ENCODE measurements around the gene GPC5.
A peak's percentile ranks its signal among the peaks of the same experiment; 100 is the strongest.

Gene GPC5

GRCh38 chr13:92297971-92298942 lies 899.8 kb downstream of the GPC5 start:
- Histone ChIP-seq H3K79me1 (ENCODE audit: low read length) (no peaks in the 10 kb centered on the region), H2BK5ac (ENCODE audit: low read depth, low read length, poor library complexity) (no peak overlapping the region), H2BK12ac (ENCODE audit: low read length) (peak overlapping the region; percentile 26), H3K79me2 (ENCODE audit: control insufficient read depth, insufficient read depth, low read length, poor library complexity) (no peaks in the 10 kb centered on the region), H3K14ac (ENCODE audit: low read length) (peak overlapping the region; percentile 44), H3K4me3 (ENCODE audit: low read depth, low read length) (no peak overlapping the region), H2AK5ac (ENCODE audit: low read length) (peak overlapping the region; percentile 74), H3K9ac (ENCODE audit: low read length) (no peak overlapping the region), H4K8ac (ENCODE audit: low read depth, low read length) (peak overlapping the region; percentile 47), H2AFZ (ENCODE audit: insufficient read depth, low read length, poor library complexity) (peak overlapping the region; percentile 28), H3K4ac (ENCODE audit: low read depth, low read length) (no peak overlapping the region), H3K4me1 (ENCODE audit: control insufficient read depth in 1 of 2, insufficient read depth in 2 of 2, low read length in 2 of 2) (no peaks in the 10 kb centered on the region), H3K18ac (ENCODE audit: low read length) (no peak overlapping the region), H3K9me3 (ENCODE audit: insufficient read depth, low read depth, low read length) (no peaks in the 10 kb centered on the region), H3K4me2 (ENCODE audit: low read length) (no peak overlapping the region), H3K27ac (ENCODE audit: low read depth, low read length) (no peak overlapping the region), H2BK120ac (ENCODE audit: insufficient read depth, low read length, poor library complexity) (peak overlapping the region; percentile 60), H4K91ac (ENCODE audit: low read depth, low read length) (no peak overlapping the region), H3K36me3 (ENCODE audit: control insufficient read depth in 1 of 2, insufficient read depth in 2 of 2, low read length in 2 of 2) (no peaks in the 10 kb centered on the region), H3K27me3 (ENCODE audit: insufficient read depth, low read length) (no peaks in the 10 kb centered on the region), H3K23ac (ENCODE audit: low read length) (no peak overlapping the region), H4K12ac (ENCODE audit: low read depth, low read length) (peak overlapping the region; percentile 80)
- DNase-seq, result no peak
- WGBS (ENCODE audit: extremely low coverage, insufficient coverage, insufficient read length), result no CpG with 5 or more reads among the region's 22 CpGs

GRCh38 chr13:92300651-92301050 lies 902.2 kb downstream of the GPC5 start:
- Histone ChIP-seq H3K4me3 (ENCODE audit: low read depth, low read length) (no peak overlapping the region), H2AK5ac (ENCODE audit: low read length) (no peak overlapping the region), H3K27ac (ENCODE audit: low read depth, low read length) (no peak overlapping the region), H3K9ac (ENCODE audit: low read length) (no peak overlapping the region), H2AFZ (ENCODE audit: insufficient read depth, low read length, poor library complexity) (no peak overlapping the region), H3K4ac (ENCODE audit: low read depth, low read length) (no peak overlapping the region), H4K8ac (ENCODE audit: low read depth, low read length) (no peak overlapping the region), H3K79me2 (ENCODE audit: control insufficient read depth, insufficient read depth, low read length, poor library complexity) (no peaks in the 10 kb centered on the region), H3K9me3 (ENCODE audit: insufficient read depth, low read depth, low read length) (no peaks in the 10 kb centered on the region), H3K4me1 (ENCODE audit: control insufficient read depth in 1 of 2, insufficient read depth in 2 of 2, low read length in 2 of 2) (no peaks in the 10 kb centered on the region), H3K23ac (ENCODE audit: low read length) (no peak overlapping the region), H2BK120ac (ENCODE audit: insufficient read depth, low read length, poor library complexity) (no peak overlapping the region), H4K91ac (ENCODE audit: low read depth, low read length) (no peak overlapping the region), H4K12ac (ENCODE audit: low read depth, low read length) (no peak overlapping the region), H2BK5ac (ENCODE audit: low read depth, low read length, poor library complexity) (no peak overlapping the region), H3K27me3 (ENCODE audit: insufficient read depth, low read length) (no peaks in the 10 kb centered on the region), H3K14ac (ENCODE audit: low read length) (no peak overlapping the region), H3K18ac (ENCODE audit: low read length) (no peak overlapping the region), H3K4me2 (ENCODE audit: low read length) (no peak overlapping the region), H3K79me1 (ENCODE audit: low read length) (no peaks in the 10 kb centered on the region), H2BK12ac (ENCODE audit: low read length) (no peak overlapping the region), H3K36me3 (ENCODE audit: control insufficient read depth in 1 of 2, insufficient read depth in 2 of 2, low read length in 2 of 2) (no peaks in the 10 kb centered on the region)
- no CpG with 5 or more reads among the region's 1 CpG for WGBS (ENCODE audit: extremely low coverage, insufficient coverage, insufficient read length)
- DNase-seq, result no peak

- Histone ChIP-seq H4K8ac (ENCODE audit: low read depth, low read length) (no peak overlapping the region), H3K79me1 (ENCODE audit: low read length) (no peaks in the 10 kb centered on the region), H2AK5ac (ENCODE audit: low read length) (no peak overlapping the region), H2BK5ac (ENCODE audit: low read depth, low read length, poor library complexity) (no peak overlapping the region), H3K4ac (ENCODE audit: low read depth, low read length) (no peak overlapping the region), H3K4me2 (ENCODE audit: low read length) (no peak overlapping the region), H3K79me2 (ENCODE audit: control insufficient read depth, insufficient read depth, low read length, poor library complexity) (no peaks in the 10 kb centered on the region), H3K9me3 (ENCODE audit: insufficient read depth, low read depth, low read length) (no peaks in the 10 kb centered on the region), H3K36me3 (ENCODE audit: control insufficient read depth in 1 of 2, insufficient read depth in 2 of 2, low read length in 2 of 2) (no peaks in the 10 kb centered on the region), H4K91ac (ENCODE audit: low read depth, low read length) (no peak overlapping the region), H3K18ac (ENCODE audit: low read length) (no peak overlapping the region), H3K4me1 (ENCODE audit: control insufficient read depth in 1 of 2, insufficient read depth in 2 of 2, low read length in 2 of 2) (no peaks in the 10 kb centered on the region), H3K14ac (ENCODE audit: low read length) (no peak overlapping the region), H3K27me3 (ENCODE audit: insufficient read depth, low read length) (no peaks in the 10 kb centered on the region), H2AFZ (ENCODE audit: insufficient read depth, low read length, poor library complexity) (no peak overlapping the region), H2BK120ac (ENCODE audit: insufficient read depth, low read length, poor library complexity) (no peak overlapping the region), H4K12ac (ENCODE audit: low read depth, low read length) (no peak overlapping the region), H3K23ac (ENCODE audit: low read length) (no peak overlapping the region), H3K4me3 (ENCODE audit: low read depth, low read length) (no peak overlapping the region), H3K27ac (ENCODE audit: low read depth, low read length) (no peak overlapping the region), H2BK12ac (ENCODE audit: low read length) (no peak overlapping the region), H3K9ac (ENCODE audit: low read length) (no peak overlapping the region)
- no CpG with 5 or more reads among the region's 1 CpG for WGBS (ENCODE audit: extremely low coverage, insufficient coverage, insufficient read length)
- no peak for DNase-seq
Measured at GRCh38 chr13:92303428-92303827, 905.0 kb downstream of the GPC5 start.

- no peaks in the 10 kb centered on the region for H3K9me3 ChIP-seq (ENCODE audit: insufficient read depth, low read depth, low read length)
- no peak overlapping the region for H3K9ac ChIP-seq (ENCODE audit: low read length)
- no peak overlapping the region for H2BK12ac ChIP-seq (ENCODE audit: low read length)
- no peak overlapping the region for H4K12ac ChIP-seq (ENCODE audit: low read depth, low read length)
- no peak overlapping the region for H3K18ac ChIP-seq (ENCODE audit: low read length)
- H3K4ac ChIP-seq (ENCODE audit: low read depth, low read length), result no peak overlapping the region
- no peak overlapping the region for H3K4me3 ChIP-seq (ENCODE audit: low read depth, low read length)
- H2BK120ac ChIP-seq (ENCODE audit: insufficient read depth, low read length, poor library complexity), result no peak overlapping the region
- H2BK5ac ChIP-seq (ENCODE audit: low read depth, low read length, poor library complexity), result no peak overlapping the region
- WGBS (ENCODE audit: extremely low coverage, insufficient coverage, insufficient read length), result no CpG with 5 or more reads among the region's 2 CpGs
- no peak for DNase-seq
- H3K79me2 ChIP-seq (ENCODE audit: control insufficient read depth, insufficient read depth, low read length, poor library complexity), result no peaks in the 10 kb centered on the region
- no peak overlapping the region for H2AFZ ChIP-seq (ENCODE audit: insufficient read depth, low read length, poor library complexity)
- H3K27me3 ChIP-seq (ENCODE audit: insufficient read depth, low read length), result no peaks in the 10 kb centered on the region
- H4K8ac ChIP-seq (ENCODE audit: low read depth, low read length), result no peak overlapping the region
- no peak overlapping the region for H3K27ac ChIP-seq (ENCODE audit: low read depth, low read length)
- no peak overlapping the region for H4K91ac ChIP-seq (ENCODE audit: low read depth, low read length)
- H3K4me1 ChIP-seq (ENCODE audit: control insufficient read depth in 1 of 2, insufficient read depth in 2 of 2, low read length in 2 of 2), result no peaks in the 10 kb centered on the region
- H3K14ac ChIP-seq (ENCODE audit: low read length), result no peak overlapping the region
- no peak overlapping the region for H3K23ac ChIP-seq (ENCODE audit: low read length)
- H3K36me3 ChIP-seq (ENCODE audit: control insufficient read depth in 1 of 2, insufficient read depth in 2 of 2, low read length in 2 of 2), result no peaks in the 10 kb centered on the region
- H2AK5ac ChIP-seq (ENCODE audit: low read length), result no peak overlapping the region
- H3K79me1 ChIP-seq (ENCODE audit: low read length), result no peaks in the 10 kb centered on the region
- no peak overlapping the region for H3K4me2 ChIP-seq (ENCODE audit: low read length)
Measured at GRCh38 chr13:92307752-92308151, 909.3 kb downstream of the GPC5 start.
